Osteoblast (primary cell): ENCODE measurements around the gene USH2A. TPM values are rescaled to one million over a fixed set of nuclear protein-coding genes. Genes with fewer than 3 reads are reported as not detected.

Experiments used
- DNase-seq: peaks from one replicate; pipeline ENCODE4 v3.0.0; 2011; ENCODE audit warnings: low spot score, mixed read lengths; ENCODE audit not compliant: insufficient read length; ENCODE audit errors: missing footprints
- H2AFZ ChIP-seq: 2 replicates; pipeline ENCODE4 v1.6.0; 2011; ENCODE audit warnings: mild to moderate bottlenecking, low read length
- H3K27ac ChIP-seq: 2 replicates; pipeline ENCODE4 v1.5.1; 2011; ENCODE audit warnings: mild to moderate bottlenecking, low read depth, low read length, moderate library complexity
- H3K27me3 ChIP-seq: 2 replicates; pipeline ENCODE4 v1.6.0; 2012; ENCODE audit warnings: mild to moderate bottlenecking, control low read depth, inconsistent platforms, low read length, moderate library complexity; ENCODE audit not compliant: insufficient read depth
- H3K36me3 ChIP-seq: 2 replicates; pipeline ENCODE4 v1.5.1; 2011; ENCODE audit warnings: mild to moderate bottlenecking, low read length, control low read depth, moderate library complexity; ENCODE audit not compliant: insufficient read depth
- H3K4me1 ChIP-seq: 2 replicates; pipeline ENCODE4 v1.5.1; 2011; ENCODE audit warnings: mild to moderate bottlenecking, low read length, control low read depth, moderate library complexity; ENCODE audit not compliant: insufficient read depth
- H3K4me2 ChIP-seq: 2 replicates; pipeline ENCODE4 v1.6.0; 2011; ENCODE audit warnings: mild to moderate bottlenecking, low read length; ENCODE audit not compliant: insufficient read depth
- H3K4me3 ChIP-seq: fragments of 200-600 bp; sonication (generic); 3 replicates; pipeline ENCODE4 v1.5.1; 2012; ENCODE audit warnings: mild to moderate bottlenecking, low read length, inconsistent platforms; ENCODE audit not compliant: insufficient read depth
- H3K79me2 ChIP-seq: 2 replicates; pipeline ENCODE4 v1.6.0; 2012; ENCODE audit warnings: mild to moderate bottlenecking, low read length, control low read depth, inconsistent platforms; ENCODE audit not compliant: insufficient read depth
- H3K9me3 ChIP-seq: 2 replicates; pipeline ENCODE4 v1.5.1; 2011; ENCODE audit warnings: low read depth, low read length, control low read depth
- H4K20me1 ChIP-seq: 2 replicates; pipeline ENCODE4 v1.6.0; 2012; ENCODE audit warnings: mild to moderate bottlenecking, low read length, control low read depth; ENCODE audit not compliant: insufficient read depth
- CTCF ChIP-seq: IDR thresholded peaks from 2 replicates; pipeline ENCODE4 v1.5.1; 2011; ENCODE audit warnings: mild to moderate bottlenecking, low read depth, low read length, moderate library complexity; ENCODE audit errors: extremely low read depth
- total RNA-seq: library from RNA; depleted of rRNA; stranded (reverse); fragments of >200 nt; gene quantifications from 2 replicates; pipeline ENCODE4 v1.2.3, GENCODE V29; 2012

The USH2A gene
- total RNA-seq, 1 donor = under 0.01 TPM

DNA sequence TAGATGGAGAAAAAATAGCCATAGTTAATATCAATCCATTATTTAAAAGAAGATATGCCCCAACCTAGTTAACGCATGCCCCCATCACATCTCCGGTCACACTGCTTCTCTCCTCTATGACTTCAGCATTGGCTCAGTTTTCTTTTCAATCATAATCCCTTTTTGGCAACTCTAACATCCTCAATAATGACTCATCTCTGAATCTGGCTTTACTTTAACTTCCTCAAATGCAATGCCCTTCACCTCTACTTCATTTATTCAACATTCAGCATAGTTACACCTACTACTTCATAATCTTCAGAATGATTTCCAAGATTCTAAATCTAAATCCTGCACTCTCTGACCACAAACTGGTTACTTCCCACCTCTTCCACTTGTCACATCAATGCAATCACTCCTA is 417.3 kb downstream of the USH2A start:
- Histone ChIP-seq H3K4me1 (no peaks in the 10 kb centered on the region), H3K27ac (no peak overlapping the region), H2AFZ (no peak overlapping the region), H4K20me1 (no peaks in the 10 kb centered on the region), H3K79me2 (no peaks in the 10 kb centered on the region), H3K4me2 (no peak overlapping the region), H3K9me3 (no peaks in the 10 kb centered on the region), H3K4me3 (no peak overlapping the region), H3K36me3 (no peaks in the 10 kb centered on the region), H3K27me3 (no peaks in the 10 kb centered on the region)
- DNase-seq = no peak
- TF ChIP-seq CTCF = no peak

DNA sequence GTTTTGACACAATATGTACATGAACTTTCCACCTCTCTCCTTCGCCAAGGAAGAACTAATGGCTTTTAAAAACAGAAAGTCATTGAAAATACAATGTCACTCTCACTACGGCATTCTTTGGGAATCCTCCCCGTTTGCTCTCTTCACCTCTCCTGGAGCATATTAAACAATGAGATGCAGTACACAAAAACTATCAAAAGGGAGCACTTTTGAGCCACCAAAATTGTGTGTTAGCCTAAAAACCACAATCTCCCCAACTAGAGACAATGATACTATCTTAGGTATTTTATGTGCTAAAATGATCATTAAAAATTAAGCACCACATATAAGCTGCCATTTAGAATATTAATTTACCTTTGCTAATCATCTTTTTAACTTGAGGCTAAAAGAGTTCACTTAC is 430.6 kb downstream of the USH2A start:
- Histone ChIP-seq H3K4me2 (no peak overlapping the region), H3K9me3 (no peaks in the 10 kb centered on the region), H3K79me2 (no peaks in the 10 kb centered on the region), H3K4me1 (no peaks in the 10 kb centered on the region), H3K4me3 (no peak overlapping the region), H3K27ac (no peak overlapping the region), H4K20me1 (no peaks in the 10 kb centered on the region), H3K27me3 (no peaks in the 10 kb centered on the region), H2AFZ (no peak overlapping the region), H3K36me3 (no peaks in the 10 kb centered on the region)
- peak; percentile 8 for DNase-seq
- peak; percentile 28 for TF ChIP-seq CTCF

DNA sequence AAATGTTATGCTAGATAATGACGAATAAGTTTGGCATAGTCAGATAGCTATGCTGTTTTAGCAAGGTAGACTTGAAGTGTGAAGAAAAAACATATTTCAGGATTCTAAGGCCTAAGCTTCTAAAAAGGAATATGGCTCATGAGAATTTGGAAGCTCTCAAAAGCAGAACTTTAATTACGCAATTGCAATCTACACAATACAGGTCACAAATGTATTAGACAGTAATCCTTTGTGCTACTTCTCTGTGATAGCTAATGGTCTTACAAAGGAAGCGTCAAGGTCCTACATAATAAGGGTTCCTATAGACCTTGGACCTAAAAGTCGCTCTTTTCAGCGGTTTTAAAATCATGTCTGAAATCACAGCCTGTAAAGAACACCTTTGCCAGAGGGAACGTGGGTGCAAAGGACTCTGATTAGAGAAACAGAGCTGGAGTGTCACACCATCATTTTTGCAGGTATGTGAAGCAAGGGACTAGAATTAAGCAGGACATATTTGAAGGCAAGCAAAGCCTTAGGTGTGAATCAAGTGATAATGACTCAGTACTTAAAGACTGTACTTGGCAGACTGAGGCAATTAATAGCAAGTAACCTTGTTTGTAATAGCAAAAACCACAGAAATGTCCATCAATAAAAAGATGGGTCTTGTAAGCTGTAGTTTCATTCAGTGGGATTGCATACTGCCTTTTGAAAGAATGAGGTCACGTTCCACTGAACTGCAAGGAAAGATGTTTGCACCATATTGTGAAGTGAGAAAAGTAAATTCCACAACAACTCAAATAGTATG is 436.0 kb downstream of the USH2A start:
- Histone ChIP-seq H4K20me1 (no peaks in the 10 kb centered on the region), H3K79me2 (no peaks in the 10 kb centered on the region), H3K27me3 (no peaks in the 10 kb centered on the region), H3K4me1 (no peaks in the 10 kb centered on the region), H2AFZ (no peak overlapping the region), H3K4me3 (no peak overlapping the region), H3K4me2 (no peak overlapping the region), H3K27ac (no peak overlapping the region), H3K9me3 (no peaks in the 10 kb centered on the region), H3K36me3 (no peaks in the 10 kb centered on the region)
- DNase-seq = no peak
- TF ChIP-seq CTCF = no peak

- no peak for DNase-seq
- Histone ChIP-seq H3K9me3 (no peaks in the 10 kb centered on the region), H3K36me3 (no peaks in the 10 kb centered on the region), H3K4me2 (no peak overlapping the region), H3K79me2 (no peaks in the 10 kb centered on the region), H2AFZ (no peak overlapping the region), H3K4me1 (no peaks in the 10 kb centered on the region), H3K27me3 (no peaks in the 10 kb centered on the region), H3K4me3 (no peak overlapping the region), H3K27ac (no peak overlapping the region), H4K20me1 (no peaks in the 10 kb centered on the region)
- TF ChIP-seq CTCF = no peak
Observed at GRCh38 chr1:215986401-215986800, 436.8 kb downstream of the USH2A start.
